ENCODE results near the gene PKNOX1.

GRCh38 chr21:42989816-42990650 lies 15.7 kb downstream of the PKNOX1 start:
- no peak for TF ChIP-seq CTCF (IDR thresholded peaks at IDR 0.05)
- no peak for TF ChIP-seq POLR2A (IDR thresholded peaks at IDR 0.05)
